ENCODE results near the gene KRTAP4-16.

- no peak for TF ChIP-seq POLR2A (IDR thresholded peaks at IDR 0.05)
- TF ChIP-seq CTCF (IDR thresholded peaks at IDR 0.05), result no peak
These were observed 44.5 kb downstream of the KRTAP4-16 start for GRCh38 chr17:41057547-41057946.

Measured in lower leg skin (tissue), 3 donors.